GM23338 (cell line): ENCODE results near the gene NPPC. TPM values are rescaled to one million over a fixed set of nuclear protein-coding genes. Genes with fewer than 3 reads are reported as not detected.
"Not testable (repeated sequence)": the region's sequence is repeated elsewhere in the genome, so short reads cannot be mapped to it uniquely, and the experiment has no call there.

ENCODE experiments used
- ATAC-seq: fragments of 200-7000 bp; cut with Tn5 transposase; 3 replicates; pipeline ENCODE4 v1.9.1; 2020
- DNase-seq: peaks from one replicate; pipeline ENCODE4 v3.0.0-alpha.2; 2015; ENCODE audit warnings: low spot score
- H2AFZ ChIP-seq: fragments of 200-600 bp; sonication (generic); 2 replicates; pipeline ENCODE4 v1.8.0; 2016; ENCODE audit warnings: antibody characterized with exemption, mild to moderate bottlenecking, moderate library complexity
- H3F3A ChIP-seq: fragments of 200-600 bp; sonication (generic); replicated peaks from 2 replicates; pipeline ENCODE4 v1.8.0; 2017; ENCODE audit warnings: antibody characterized with exemption, mixed run types, low read depth
- H3K27ac ChIP-seq: fragments of 200-600 bp; sonication (generic); 2 replicates; pipeline ENCODE4 v1.6.1; 2016; ENCODE audit warnings: low read depth
- H3K27me3 ChIP-seq: fragments of 200-600 bp; sonication (generic); 2 replicates; pipeline ENCODE4 v1.8.0; 2016; ENCODE audit warnings: mild to moderate bottlenecking, mixed run types, moderate library complexity; ENCODE audit not compliant: insufficient read depth
- H3K36me3 ChIP-seq: fragments of 200-600 bp; sonication (generic); 2 replicates; pipeline ENCODE4 v1.8.0; 2016; ENCODE audit warnings: mild to moderate bottlenecking; ENCODE audit not compliant: insufficient read depth
- H3K4me1 ChIP-seq: fragments of 200-600 bp; sonication (generic); 2 replicates; pipeline ENCODE4 v1.8.0; 2016; ENCODE audit warnings: mild to moderate bottlenecking, moderate library complexity; ENCODE audit not compliant: insufficient read depth
- H3K4me2 ChIP-seq: fragments of 200-600 bp; sonication (generic); 2 replicates; pipeline ENCODE4 v1.7.1; 2017; ENCODE audit warnings: mixed run types
- H3K4me3 ChIP-seq: fragments of 200-600 bp; sonication (generic); 2 replicates; pipeline ENCODE4 v1.6.1; 2016; ENCODE audit warnings: mixed run types
- H3K79me2 ChIP-seq: fragments of 200-600 bp; sonication (generic); replicated peaks from 2 replicates; pipeline ENCODE4 v1.8.0; 2017; ENCODE audit warnings: mild to moderate bottlenecking; ENCODE audit not compliant: insufficient read depth
- H3K9me2 ChIP-seq: fragments of 200-600 bp; sonication (generic); 2 replicates; pipeline ENCODE4 v1.8.0; 2017; ENCODE audit not compliant: insufficient read depth
- H4K20me1 ChIP-seq: fragments of 200-600 bp; sonication (generic); replicated peaks from 2 replicates; pipeline ENCODE4 v1.8.0; 2017; ENCODE audit warnings: mild to moderate bottlenecking; ENCODE audit not compliant: insufficient read depth
- H3K27ac Mint-ChIP-seq: 2 replicates; pipeline ENCODE4 v1.8.0; 2020; ENCODE audit warnings: inconsistent platforms, mild to moderate bottlenecking, moderate library complexity, mixed read lengths
- H3K27me3 Mint-ChIP-seq: 3 replicates; pipeline ENCODE4 v1.8.0; 2022; ENCODE audit warnings: low read depth, mild to moderate bottlenecking, moderate library complexity, mixed read lengths, inconsistent platforms; ENCODE audit not compliant: insufficient read depth, poor library complexity
- H3K36me3 Mint-ChIP-seq: 3 replicates; pipeline ENCODE4 v1.8.0; 2021; ENCODE audit warnings: low read depth, mild to moderate bottlenecking, inconsistent platforms, moderate library complexity, mixed read lengths
- H3K4me1 Mint-ChIP-seq: 3 replicates; pipeline ENCODE4 v1.8.0; 2020; ENCODE audit warnings: mild to moderate bottlenecking, inconsistent platforms, mixed read lengths
- H3K4me3 Mint-ChIP-seq: 3 replicates; pipeline ENCODE4 v1.8.0; 2021; ENCODE audit warnings: moderate library complexity, mild to moderate bottlenecking, inconsistent platforms, mixed read lengths
- H3K9me3 Mint-ChIP-seq: 3 replicates; pipeline ENCODE4 v1.8.0; 2020; ENCODE audit warnings: moderate library complexity, mild to moderate bottlenecking, inconsistent platforms, mixed read lengths
- CREB1 ChIP-seq: fragments of 250-450 bp; sonication (Bioruptor Pico); IDR thresholded peaks from 2 replicates; pipeline ENCODE4 v1.5.0; 2020; ENCODE audit warnings: low read depth, mild to moderate bottlenecking, moderate library complexity
- ETS1 ChIP-seq: IDR thresholded peaks from 2 replicates; pipeline ENCODE4 v1.6.1; 2016; ENCODE audit warnings: antibody characterized with exemption
- EZH2 ChIP-seq: fragments of 200-600 bp; sonication (generic); IDR thresholded peaks from one replicate; pipeline ENCODE4 v1.8.0; 2017; ENCODE audit warnings: antibody characterized with exemption, mild to moderate bottlenecking, low read depth; ENCODE audit not compliant: unreplicated experiment
- JUNB ChIP-seq: IDR thresholded peaks from one replicate; pipeline ENCODE4 v1.6.1; 2016; ENCODE audit warnings: antibody characterized with exemption; ENCODE audit not compliant: unreplicated experiment
- NANOG ChIP-seq: IDR thresholded peaks from 2 replicates; pipeline ENCODE4 v1.6.1; 2016; ENCODE audit warnings: antibody characterized with exemption, borderline replicate concordance
- REST ChIP-seq: IDR thresholded peaks from one replicate; pipeline ENCODE4 v1.6.1; 2018; ENCODE audit warnings: antibody characterized with exemption; ENCODE audit not compliant: unreplicated experiment
- STAT1 ChIP-seq: IDR thresholded peaks from one replicate; pipeline ENCODE4 v1.6.1; 2016; ENCODE audit warnings: antibody characterized with exemption; ENCODE audit not compliant: unreplicated experiment
- ZNF114 ChIP-seq: fragments of 250-450 bp; sonication (Bioruptor Pico); IDR thresholded peaks from 2 replicates; pipeline ENCODE4 v1.5.0; 2020; ENCODE audit warnings: mild to moderate bottlenecking, moderate library complexity
- ZNF331 ChIP-seq: fragments of 250-450 bp; sonication (Bioruptor Pico); IDR thresholded peaks from 2 replicates; pipeline ENCODE4 v1.5.0; 2020; ENCODE audit warnings: low read depth, mild to moderate bottlenecking, moderate library complexity
- polyA plus RNA-seq: library from polyadenylated mRNA; unstranded; fragments of >200 nt; fragmentation: Nextera tagmentation; extraction: Ambion mirVana; gene quantifications from 2 replicates; pipeline ENCODE4 v1.2.1, GENCODE V29; 2016
- total RNA-seq: library from RNA; depleted of rRNA; stranded (reverse); fragments of >200 nt; shearing (Covaris generic); gene quantifications from 2 replicates; pipeline ENCODE4 v1.2.3, GENCODE V29; 2014
- TF ChIP-seq, protein P1 (sequence below): fragments of 250-450 bp; sonication (Bioruptor Pico); IDR thresholded peaks from 2 replicates; pipeline ENCODE4 v1.5.0; 2020; ENCODE audit warnings: mild to moderate bottlenecking, moderate library complexity

The NPPC gene
- total and polyA plus RNA-seq, 2 experiments from 2014 or later: 2.2 to 6.3 TPM

- TF ChIP-seq, protein P1, sequence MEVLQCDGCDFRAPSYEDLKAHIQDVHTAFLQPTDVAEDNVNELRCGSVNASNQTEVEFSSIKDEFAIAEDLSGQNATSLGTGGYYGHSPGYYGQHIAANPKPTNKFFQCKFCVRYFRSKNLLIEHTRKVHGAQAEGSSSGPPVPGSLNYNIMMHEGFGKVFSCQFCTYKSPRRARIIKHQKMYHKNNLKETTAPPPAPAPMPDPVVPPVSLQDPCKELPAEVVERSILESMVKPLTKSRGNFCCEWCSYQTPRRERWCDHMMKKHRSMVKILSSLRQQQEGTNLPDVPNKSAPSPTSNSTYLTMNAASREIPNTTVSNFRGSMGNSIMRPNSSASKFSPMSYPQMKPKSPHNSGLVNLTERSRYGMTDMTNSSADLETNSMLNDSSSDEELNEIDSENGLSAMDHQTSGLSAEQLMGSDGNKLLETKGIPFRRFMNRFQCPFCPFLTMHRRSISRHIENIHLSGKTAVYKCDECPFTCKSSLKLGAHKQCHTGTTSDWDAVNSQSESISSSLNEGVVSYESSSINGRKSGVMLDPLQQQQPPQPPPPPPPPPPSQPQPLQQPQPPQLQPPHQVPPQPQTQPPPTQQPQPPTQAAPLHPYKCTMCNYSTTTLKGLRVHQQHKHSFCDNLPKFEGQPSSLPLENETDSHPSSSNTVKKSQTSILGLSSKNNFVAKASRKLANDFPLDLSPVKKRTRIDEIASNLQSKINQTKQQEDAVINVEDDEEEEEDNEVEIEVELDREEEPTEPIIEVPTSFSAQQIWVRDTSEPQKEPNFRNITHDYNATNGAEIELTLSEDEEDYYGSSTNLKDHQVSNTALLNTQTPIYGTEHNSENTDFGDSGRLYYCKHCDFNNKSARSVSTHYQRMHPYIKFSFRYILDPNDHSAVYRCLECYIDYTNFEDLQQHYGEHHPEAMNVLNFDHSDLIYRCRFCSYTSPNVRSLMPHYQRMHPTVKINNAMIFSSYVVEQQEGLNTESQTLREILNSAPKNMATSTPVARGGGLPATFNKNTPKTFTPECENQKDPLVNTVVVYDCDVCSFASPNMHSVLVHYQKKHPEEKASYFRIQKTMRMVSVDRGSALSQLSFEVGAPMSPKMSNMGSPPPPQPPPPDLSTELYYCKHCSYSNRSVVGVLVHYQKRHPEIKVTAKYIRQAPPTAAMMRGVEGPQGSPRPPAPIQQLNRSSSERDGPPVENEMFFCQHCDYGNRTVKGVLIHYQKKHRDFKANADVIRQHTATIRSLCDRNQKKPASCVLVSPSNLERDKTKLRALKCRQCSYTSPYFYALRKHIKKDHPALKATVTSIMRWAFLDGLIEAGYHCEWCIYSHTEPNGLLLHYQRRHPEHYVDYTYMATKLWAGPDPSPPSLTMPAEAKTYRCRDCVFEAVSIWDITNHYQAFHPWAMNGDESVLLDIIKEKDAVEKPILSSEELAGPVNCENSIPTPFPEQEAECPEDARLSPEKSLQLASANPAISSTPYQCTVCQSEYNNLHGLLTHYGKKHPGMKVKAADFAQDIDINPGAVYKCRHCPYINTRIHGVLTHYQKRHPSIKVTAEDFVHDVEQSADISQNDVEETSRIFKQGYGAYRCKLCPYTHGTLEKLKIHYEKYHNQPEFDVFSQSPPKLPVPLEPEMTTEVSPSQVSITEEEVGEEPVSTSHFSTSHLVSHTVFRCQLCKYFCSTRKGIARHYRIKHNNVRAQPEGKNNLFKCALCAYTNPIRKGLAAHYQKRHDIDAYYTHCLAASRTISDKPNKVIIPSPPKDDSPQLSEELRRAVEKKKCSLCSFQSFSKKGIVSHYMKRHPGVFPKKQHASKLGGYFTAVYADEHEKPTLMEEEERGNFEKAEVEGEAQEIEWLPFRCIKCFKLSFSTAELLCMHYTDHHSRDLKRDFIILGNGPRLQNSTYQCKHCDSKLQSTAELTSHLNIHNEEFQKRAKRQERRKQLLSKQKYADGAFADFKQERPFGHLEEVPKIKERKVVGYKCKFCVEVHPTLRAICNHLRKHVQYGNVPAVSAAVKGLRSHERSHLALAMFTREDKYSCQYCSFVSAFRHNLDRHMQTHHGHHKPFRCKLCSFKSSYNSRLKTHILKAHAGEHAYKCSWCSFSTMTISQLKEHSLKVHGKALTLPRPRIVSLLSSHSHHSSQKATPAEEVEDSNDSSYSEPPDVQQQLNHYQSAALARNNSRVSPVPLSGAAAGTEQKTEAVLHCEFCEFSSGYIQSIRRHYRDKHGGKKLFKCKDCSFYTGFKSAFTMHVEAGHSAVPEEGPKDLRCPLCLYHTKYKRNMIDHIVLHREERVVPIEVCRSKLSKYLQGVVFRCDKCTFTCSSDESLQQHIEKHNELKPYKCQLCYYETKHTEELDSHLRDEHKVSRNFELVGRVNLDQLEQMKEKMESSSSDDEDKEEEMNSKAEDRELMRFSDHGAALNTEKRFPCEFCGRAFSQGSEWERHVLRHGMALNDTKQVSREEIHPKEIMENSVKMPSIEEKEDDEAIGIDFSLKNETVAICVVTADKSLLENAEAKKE (CRISPR knock-in tag): no peak
- no peak for TF ChIP-seq CREB1 (CRISPR knock-in tag)
- no peak for TF ChIP-seq ETS1
- no peak for TF ChIP-seq NANOG
- no peak for TF ChIP-seq REST
- no peak for TF ChIP-seq EZH2
- TF ChIP-seq ZNF114 (CRISPR knock-in tag): no peak
- no peak for TF ChIP-seq JUNB
- no peak for TF ChIP-seq ZNF331 (CRISPR knock-in tag)
- TF ChIP-seq STAT1: no peak
These were observed 15.4 kb downstream of the NPPC start (continued) for GRCh38 chr2:231910771-231911170.

- not testable (repeated sequence) for H3K4me1 ChIP-seq, H3K9me3 Mint-ChIP-seq, H3K27ac ChIP-seq, H4K20me1 ChIP-seq, H3F3A ChIP-seq, H3K79me2 ChIP-seq, H3K4me2 ChIP-seq, ATAC-seq, H3K4me3 ChIP-seq, H3K27ac Mint-ChIP-seq, H3K36me3 Mint-ChIP-seq, H3K4me3 Mint-ChIP-seq, H3K9me2 ChIP-seq, H3K27me3 ChIP-seq, H3K36me3 ChIP-seq, DNase-seq
- H2AFZ ChIP-seq: peak overlapping the region; percentile 38
- Mint-ChIP-seq H3K27me3 (peaks cover 20% of the 10 kb centered on the region), H3K4me1 (peaks cover 13% of the 10 kb centered on the region)
These were observed 16.0 kb downstream of the NPPC start for GRCh38 chr2:231910161-231910560.
